ENCODE measurements around the gene PRELID3B.

PRELID3B gene

DNA sequence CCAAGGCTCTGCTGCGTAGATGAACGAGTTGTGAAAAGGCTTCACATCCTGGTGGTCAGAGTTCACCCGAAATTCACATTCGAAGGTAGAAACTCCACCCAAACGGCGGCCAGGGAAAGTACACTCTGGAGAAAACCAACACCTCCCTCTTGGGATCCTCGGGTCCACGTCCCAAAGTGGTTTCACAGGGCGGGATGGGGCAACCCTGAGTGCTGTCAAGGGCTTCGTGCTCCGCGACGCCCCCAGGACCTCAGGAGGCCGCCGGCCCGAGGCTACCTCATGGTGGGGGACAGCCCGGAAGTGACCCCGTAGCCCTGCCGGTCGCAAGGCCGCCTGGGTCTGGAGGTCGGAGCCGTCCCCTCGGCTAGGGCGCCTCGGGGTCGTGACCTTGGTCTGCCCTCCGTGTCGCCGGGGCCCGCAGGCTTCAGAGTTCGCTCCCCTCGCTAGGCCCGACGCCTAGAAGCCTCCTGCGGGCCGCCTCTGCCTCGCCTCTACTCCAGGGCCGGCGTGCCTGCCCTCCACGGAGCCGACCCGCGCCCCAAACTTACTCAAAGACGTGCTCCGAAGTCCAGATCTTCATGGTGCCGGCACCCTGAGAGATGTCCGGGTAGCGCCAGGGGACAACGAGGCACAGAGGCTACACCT lies at the start of gene PRELID3B:
TSS of gene PRELID3B (minus strand) at position 636 of the 645 bp plus-strand sequence. CDS start at position 580, 56 bp downstream.
- DNase-seq, result no peak

DNA sequence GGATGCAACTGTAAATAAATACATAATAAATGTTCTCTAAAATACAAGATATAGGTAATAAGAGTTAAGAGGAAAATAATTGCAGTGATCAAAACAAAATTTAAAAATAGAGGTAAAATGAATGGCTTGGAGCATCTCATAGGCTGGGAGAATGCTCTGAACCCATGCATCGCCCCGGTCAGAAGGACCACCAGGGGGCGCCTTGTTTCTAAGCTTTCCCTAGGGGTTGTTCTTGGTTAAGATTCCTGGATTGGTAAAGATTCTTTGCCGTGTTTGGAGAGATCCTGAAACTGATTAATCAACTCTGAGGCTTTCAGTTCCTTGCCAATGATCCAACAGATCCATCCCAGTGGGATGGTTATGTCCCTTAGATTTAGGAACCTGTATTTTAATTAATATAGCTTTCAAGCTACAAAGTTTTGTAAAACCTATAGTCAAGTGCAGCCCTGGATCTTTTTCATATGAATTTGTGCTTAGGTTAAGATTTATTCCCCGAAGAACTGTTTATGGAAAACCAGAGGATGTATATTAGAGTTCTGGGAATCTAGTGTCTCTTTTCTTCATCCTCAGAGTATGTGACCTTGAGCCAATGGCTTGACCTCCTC lies 45.3 kb upstream of the PRELID3B start:
- no peak for DNase-seq

DNA sequence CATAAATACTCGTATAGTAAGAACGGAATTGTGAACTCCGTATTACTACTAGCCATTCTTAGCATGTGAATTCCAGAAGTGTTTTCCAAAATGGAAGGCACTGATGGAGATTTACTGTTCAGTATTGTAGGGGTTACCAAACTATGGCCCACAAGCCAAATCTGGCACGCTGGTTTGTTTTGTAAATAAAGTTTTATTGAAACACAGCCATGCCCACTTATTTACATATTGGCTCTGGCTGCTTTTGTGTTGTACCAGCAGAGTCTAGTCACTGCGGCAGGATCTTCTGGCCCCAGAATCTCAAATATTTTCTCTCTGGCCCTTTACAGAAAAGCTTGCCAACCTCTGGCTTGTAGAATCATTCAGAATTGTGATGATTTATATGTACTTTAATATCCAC lies 44.3 kb upstream of the PRELID3B start:
- no peak for DNase-seq

DNA sequence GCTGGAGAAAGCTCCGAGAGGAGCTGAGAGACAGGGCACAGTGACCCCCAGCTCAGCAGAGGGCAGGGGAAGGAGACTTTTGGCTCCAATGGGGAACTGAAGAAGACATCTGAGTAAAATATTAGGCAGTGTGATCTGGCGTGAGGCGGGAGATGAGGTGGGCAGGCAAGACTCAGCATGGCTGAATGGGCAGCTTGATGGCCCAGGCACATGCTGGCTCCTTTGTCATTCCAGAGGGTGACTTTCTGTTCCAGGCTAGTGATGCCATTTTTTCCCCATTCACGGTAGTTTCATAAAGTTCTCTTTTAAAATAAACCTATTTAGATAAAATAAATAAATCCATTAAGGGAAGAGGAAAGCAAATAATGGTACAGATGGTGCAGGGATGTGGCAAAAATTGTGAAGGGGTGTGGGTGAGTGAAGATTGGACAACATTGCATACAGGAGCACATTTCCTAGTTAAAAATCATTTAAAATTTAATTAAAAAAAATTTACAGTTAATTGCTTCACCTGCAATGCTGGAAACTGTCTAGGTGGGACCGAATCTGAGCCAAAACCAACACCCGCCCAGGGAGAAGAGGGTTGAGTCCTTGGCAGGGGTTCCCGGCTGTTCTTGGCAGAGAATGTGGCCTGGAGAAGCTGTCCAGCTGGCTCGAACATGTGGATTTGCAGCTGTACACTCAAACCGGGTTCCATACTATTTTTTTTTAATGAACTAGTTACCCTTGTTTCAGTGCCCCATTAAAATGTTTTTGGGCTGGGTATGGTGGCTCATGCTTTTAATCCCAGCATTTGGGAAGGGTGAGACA lies 41.7 kb upstream of the PRELID3B start:
- no peak for DNase-seq

DNA sequence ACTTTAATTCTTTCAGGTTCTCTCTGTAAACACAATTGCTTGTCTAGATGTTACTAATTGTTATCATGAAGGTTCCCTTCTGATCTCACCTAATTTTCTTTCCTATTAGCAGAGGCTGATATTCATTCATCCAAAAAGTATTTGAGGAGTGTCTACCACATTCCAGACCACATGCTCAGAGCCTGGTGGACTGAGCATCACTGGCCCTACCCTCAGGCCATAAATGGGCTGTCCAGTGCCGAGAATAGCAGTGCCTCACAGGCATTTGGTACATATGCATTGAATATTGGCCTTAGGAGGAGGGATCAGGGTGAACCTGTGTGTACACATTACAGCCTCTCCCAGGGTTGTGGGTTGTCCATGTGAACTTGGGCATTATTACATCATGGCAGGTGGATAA lies 40.4 kb upstream of the PRELID3B start:
- DNase-seq, result no peak

DNA sequence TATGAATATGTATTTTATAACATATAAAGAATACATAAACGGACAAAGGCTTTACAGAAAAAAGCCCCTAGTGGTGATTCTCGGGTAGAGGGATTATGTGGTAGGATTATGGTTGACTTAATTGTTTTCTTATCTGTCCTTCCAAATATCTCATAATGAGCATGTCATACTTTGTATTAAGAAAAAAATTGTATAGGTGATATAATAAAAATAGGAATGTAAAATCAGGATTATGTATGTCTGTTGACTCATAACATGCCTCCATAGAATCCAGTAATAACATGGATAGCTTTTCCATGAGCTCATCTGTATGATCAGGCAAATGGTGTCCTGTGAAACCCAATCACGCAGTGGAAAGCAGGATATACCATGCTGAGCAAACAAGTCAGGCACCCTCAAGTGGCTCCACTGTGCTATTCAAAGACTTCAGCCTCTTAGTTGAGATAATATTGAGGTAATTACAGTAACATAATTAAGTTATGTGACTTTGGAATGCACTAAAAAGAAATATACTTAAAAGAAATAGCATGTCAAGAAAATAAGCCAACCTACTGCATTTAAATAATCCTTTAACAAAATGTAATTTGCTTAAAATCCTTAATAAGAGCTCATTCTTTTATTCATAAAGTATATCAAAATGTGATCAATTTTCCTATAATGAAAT lies 39.6 kb upstream of the PRELID3B start:
- no peak for DNase-seq

DNA sequence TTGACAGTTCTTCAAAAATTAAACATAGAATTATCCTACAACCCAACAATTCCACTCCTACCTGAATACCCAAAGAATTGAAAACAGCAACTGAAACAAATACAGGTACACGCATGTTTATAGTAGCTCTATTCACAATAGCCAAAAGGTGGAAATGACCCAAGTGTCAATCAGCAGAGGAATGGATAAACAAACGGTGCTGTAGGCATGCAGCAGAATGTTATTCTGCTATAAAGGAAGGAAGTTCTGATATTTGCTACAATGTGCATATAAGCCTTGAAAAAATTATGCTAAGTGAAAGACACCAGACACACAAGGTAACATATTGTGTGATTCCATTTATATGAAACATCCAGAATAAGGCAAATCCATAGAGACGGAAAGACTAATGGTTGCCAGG lies 38.5 kb upstream of the PRELID3B start:
- no peak for DNase-seq

DNA sequence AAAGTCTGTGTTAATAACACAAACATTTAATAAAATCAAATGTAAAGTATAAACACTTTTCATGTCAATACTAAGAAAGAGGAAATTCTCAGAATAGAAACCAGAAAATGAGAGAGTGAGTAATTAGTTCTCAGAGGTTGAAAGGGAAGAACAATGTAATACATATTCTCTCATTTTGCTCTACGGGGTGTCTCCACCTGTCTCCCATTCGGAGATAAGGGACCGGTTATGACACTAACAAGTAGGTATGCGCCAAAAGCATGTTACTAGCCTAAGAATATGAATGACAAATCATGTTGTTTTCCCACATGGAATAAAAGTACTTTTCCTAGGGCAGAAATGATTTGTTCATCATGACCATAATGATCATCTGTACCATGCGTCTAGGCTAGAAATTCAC lies 35.6 kb upstream of the PRELID3B start:
- no peak for DNase-seq

DNA sequence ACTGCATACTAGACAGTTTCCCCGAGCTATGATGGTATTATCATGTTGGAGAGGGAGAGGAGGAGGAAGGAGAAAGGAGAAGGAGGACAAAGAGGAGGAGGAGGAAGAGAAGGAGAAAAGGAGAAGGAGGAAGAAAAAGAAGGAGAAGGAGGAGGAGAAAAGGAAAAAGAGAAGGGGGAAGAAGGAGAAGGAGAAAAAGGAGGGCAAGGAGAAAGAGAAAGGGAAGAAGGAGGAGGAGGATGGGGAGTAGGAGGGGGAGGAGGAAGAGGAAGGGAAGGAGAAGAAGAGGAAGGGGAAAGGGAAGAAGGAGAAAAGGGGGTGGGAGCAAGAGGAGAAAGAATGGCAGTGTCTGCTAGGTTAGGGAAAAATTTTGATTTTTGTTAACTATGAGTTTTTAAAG lies 35.1 kb upstream of the PRELID3B start:
- DNase-seq, result no peak

DNA sequence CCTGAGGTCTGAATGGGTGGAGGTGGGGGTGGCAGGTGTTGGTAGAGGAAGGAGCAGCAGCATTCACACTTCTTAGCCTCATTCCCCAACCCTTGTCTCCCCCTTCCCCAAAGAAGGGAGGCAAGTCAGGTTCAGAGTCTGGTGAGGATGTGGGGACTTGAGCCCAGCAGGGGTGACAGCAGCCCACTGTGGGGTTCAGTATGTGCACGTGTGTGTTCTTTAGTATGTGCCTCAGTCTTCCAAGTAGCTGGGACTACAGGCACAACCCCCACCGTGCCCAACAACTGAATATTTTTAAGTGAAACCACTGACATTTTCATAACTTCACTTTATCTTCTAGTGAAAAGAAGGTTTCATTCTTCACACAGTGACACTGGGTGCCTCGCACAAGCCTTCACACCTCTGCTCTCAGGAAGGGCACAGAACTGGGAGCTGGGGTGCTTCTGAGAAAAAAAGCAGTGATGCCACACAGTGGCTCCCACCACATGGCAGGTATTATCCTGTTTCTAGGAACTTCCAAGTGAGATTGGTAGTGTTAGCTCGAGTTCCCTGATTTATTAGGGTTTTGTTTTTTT lies 33.4 kb upstream of the PRELID3B start:
- no peak for DNase-seq

DNA sequence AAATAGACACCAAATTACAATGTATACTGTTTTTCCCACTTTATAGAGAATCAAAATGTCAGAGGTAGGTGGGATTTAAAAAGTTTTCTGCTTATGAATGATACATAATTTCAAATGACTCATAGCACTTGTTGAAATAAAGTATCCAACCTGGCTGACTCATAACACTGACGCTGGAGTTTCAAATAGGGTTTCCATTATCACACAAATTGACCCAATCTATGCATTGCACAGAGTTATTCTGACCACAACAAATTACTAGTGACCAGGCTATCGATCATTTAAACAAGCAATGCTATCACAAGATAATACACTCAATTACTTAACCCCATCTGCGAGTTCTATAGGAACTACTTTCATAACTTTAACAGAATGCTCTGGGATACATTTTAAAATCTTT lies 31.9 kb upstream of the PRELID3B start:
- no peak for DNase-seq

DNA sequence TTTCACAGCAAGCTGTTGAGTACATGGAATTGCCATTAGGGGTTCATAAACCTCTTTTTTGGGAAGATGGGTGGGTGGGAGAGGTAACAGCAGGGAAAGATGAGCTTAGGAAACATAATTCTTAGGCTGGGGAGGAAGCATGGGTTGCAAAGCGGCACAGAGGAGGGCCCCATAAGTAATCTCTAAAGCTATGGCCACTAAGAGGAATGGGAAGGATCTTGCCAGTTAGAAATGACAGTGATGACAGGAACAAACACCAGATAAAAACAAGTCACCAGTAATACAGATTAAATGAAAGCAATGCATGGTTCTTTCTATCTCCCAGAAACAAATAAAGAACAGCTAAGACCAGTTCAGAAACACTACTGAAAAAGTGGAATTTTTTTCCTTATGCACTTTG lies 31.0 kb upstream of the PRELID3B start:
- DNase-seq, result no peak

DNA sequence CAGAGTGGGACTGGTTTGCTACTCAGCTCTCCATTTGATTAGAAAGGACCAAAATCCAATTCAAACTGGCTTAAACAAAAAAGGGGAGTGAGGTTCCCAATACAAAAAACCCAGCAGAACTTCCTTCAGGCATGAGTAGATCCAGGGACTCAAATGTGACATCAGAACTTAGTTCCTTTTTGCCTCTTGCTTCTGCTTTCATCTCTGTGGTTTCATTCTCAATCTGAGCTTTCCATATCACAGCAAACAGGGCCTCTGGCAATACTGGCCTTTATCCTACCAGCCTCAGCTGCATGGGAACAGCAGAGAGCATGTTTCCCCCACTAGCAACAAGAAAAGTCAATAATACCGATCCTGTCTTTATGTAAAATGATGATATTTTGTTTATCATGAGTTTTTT lies 28.6 kb upstream of the PRELID3B start:
- no peak for DNase-seq

DNA sequence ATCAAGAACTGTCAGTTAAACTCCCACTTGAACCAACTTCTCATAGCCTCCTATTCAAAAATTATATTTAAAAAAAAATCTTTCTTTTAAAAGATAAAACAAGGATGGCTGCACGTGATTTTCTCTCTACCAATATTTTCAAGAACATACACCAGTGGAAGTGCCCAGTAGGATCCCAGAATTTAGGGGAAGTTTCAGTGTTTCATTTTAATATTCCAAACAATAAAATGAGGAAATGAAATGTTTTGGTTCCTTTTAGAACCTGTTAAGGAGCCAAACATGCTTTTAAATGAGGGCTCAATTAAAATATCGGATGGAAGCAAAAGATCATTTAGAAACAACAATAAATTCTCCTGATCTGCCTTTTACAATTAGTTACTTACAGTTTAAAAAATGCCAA lies 26.4 kb upstream of the PRELID3B start:
- DNase-seq, result no peak

DNA sequence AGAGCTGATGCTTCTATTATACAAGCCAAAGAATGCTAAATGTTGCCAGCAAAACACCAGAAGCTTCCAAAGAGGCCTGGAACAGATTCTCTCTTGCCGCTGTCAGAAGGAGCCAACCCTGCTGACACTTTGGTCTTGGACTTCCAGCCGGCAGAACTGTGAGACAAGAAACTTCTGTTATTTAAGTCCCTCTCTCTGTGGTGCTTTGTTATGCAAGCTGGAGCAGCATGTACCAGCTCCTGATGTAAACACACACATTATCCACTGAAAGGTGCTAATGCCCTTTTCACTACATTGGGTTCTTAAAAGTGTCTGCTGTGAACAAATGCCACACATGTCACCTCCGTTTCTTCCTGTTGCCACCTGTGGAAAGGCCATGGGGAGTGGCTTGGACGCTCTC lies 25.9 kb upstream of the PRELID3B start:
- no peak for DNase-seq

DNA sequence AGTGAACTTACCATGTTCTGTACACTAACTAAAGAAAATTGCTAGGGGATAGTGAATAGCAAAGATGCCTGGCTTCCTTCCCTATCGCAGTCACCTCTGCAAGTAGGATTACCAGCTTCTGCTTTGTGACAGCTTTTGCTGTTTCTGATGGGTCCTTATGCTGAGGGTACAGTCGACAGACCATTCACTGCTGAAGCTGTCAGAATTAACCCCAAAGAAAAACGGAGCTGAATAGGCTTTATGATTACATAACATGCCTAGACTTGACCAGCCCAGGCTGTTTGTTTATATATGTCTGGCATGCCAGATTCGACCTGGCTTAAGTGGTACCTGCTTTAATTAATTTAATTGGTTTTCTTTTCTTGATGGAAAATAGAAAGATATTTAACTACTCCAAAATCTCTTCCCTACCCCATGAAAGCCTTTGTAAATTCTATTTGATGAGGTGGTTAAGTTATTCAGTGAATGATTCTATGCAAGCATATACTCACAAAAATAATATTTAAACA lies 21.7 kb upstream of the PRELID3B start:
- DNase-seq, result no peak

DNA sequence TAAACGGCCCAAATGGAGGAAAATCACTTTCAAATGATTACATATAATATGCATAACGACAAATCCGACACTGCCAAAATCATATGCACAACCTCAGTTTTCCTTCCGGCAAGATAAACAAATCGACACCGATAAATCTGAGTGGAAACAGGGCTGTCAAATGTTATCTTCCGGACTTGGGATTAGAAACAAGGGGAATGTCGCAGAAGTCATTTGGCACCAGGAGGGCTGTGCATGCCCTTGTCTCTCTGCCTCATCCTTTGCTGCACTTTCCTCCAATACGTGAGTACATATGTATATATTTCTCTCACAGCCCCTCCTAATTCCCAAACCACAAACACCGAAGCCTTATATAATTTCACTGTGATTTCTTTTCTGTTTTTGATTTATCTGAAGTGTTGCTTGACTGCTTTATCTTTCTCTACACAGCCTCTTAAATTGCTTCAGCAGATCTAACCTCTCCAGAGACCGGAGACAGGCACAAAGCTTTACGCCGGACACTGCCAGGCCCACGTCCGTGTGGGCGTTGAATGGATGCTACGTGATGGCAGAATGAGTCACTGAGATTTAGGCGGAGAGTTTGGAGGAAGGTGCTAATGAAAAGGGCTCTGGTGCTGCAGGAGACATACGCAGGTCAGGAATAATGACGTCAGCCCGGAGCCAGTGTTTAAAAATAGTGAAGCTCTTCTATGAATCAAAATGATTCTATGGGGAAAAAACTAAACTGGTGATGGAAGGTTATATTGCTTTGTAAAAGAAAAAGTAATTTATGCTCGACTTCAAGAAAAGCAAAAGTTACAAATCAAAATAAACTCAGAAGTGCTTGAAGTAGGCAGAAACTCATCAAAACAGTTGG lies 21.0 kb upstream of the PRELID3B start:
- DNase-seq, result no peak

DNA sequence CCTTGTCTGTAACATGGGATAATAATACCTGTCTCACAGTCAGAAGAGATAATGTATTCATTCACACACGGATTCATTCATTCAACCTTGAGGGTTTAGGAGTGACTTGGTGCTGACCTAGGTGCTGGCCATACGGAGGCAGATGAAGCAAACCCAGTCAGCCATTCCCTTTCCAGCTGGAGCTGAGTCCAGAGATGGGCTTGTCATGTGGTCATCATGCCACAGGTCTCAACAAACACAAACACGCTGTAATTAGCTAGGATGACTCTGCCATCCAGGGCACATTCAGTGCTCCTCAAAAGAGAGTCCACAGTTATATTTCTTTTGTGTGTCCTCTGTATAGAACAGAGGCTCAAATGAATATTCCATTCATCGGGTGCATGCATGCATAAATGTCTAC lies 19.5 kb upstream of the PRELID3B start:
- DNase-seq, result no peak

DNA sequence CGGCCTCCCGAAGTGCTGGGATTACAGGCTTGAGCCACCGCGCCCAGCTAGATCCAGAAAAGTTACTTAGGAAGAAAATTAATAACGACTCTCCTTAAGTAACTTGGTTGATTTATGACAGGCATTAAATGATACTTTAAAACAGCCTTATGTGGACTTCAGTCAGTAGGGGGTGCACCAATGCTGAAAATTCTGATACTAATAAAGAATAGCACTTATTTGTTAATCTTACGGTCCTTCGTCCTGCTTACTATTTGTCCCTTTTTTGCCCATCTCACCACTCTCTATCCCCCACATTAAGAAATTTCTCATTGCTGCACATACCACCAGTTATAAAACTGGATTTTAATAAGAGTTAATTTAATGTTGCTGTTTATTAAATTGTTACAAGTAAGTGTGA lies 12.7 kb upstream of the PRELID3B start:
- DNase-seq, result no peak

DNA sequence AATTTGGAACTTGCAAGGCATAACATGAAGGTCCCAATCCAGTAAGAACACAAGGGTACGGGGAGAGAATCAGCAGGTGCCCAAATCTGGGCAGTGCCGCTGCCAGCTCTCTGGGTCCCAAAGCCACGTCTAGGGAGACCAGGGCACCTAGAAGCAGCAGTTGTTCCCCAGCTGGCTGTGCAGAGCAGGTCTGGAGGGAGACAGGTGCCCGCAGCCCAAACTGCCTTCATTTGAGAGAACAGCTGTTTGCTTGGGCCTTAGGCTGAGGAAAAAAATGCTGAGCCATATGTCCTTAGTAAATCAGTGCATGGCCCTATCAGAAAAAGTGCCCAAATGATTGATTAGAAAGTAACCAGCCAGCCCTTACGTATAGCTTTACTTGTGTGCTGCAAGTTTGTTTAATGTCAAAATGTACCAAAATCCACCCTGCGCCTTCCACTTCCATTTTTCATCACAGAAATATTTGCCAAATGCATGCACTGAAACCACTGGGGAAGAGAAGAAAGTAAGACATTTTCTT lies 9.1 kb upstream of the PRELID3B start:
- DNase-seq, result no peak

DNA sequence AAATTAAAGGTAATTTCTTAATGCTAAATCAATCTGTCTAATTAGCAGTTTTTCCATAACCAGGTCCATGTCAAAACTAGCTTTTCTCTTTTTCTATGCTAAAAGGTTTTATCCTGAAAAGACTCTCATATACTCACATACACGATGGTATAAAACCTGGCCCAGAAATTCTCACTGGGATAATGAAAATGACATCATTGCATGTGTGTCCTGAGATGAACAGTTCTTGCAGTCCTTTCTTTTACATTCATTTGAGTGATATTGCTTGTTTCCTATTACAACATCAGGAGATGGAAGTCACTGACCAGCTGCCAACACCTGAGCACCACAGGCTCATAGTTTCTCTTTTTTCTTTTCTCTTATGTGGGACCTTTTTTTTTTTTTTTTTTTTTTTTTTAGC lies 7.9 kb upstream of the PRELID3B start:
- no peak for DNase-seq

DNA sequence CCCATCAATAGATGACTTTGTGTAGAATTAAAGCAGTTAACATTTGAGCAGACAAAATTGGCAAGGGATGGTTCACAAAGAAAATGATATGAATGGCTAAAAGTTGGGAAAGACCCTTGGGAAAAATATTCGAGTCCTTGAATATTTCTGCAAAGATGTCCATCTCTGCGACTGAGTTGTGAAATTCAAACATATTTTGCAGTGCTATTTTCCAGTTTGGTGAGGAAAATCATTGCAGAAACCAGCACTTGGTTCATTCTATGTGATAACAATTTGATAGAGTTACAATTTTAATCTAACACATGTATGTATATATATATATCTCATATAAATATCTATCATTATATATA lies 6.1 kb upstream of the PRELID3B start:
- DNase-seq, result no peak
